RWPE2 (cell line): Measurements from ENCODE around the gene ACAD8.

Source experiments
- ATAC-seq: fragments of 200-7000 bp; cut with Tn5 transposase; 3 replicates; pipeline ENCODE4 v1.9.1; 2021; ENCODE audit warnings: low read depth
- DNase-seq: peaks from one replicate; pipeline ENCODE4 v3.0.0-alpha.2; 2020; ENCODE audit warnings: low spot score
- H3K27ac ChIP-seq: fragments of 450-650 bp; 2 replicates; pipeline ENCODE4 v1.5.1; 2017; ENCODE audit warnings: mild to moderate bottlenecking; ENCODE audit not compliant: poor library complexity, severe bottlenecking
- H3K27me3 ChIP-seq: fragments of 250-450 bp; sonication (Bioruptor Pico); 2 replicates; pipeline ENCODE4 v1.5.1; 2021; ENCODE audit warnings: mild to moderate bottlenecking, moderate library complexity; ENCODE audit not compliant: insufficient read depth, poor library complexity, severe bottlenecking
- H3K36me3 ChIP-seq: fragments of 250-450 bp; sonication (Bioruptor Pico); 2 replicates; pipeline ENCODE4 v1.5.1; 2020; ENCODE audit warnings: low read depth, mild to moderate bottlenecking, moderate library complexity
- H3K4me1 ChIP-seq: fragments of 250-450 bp; sonication (Bioruptor Pico); 2 replicates; pipeline ENCODE4 v1.5.1; 2021; ENCODE audit warnings: mild to moderate bottlenecking, moderate library complexity; ENCODE audit not compliant: insufficient read depth, poor library complexity, severe bottlenecking
- H3K4me3 ChIP-seq: fragments of 250-450 bp; sonication (Bioruptor Pico); 2 replicates; pipeline ENCODE4 v1.5.1; 2021; ENCODE audit warnings: mild to moderate bottlenecking, moderate library complexity; ENCODE audit not compliant: severe bottlenecking
- H3K9me3 ChIP-seq: fragments of 250-450 bp; sonication (Bioruptor Pico); 2 replicates; pipeline ENCODE4 v1.5.1; 2021; ENCODE audit warnings: mild to moderate bottlenecking, moderate library complexity; ENCODE audit not compliant: severe bottlenecking
- CTCF ChIP-seq: fragments of 450-650 bp; IDR thresholded peaks from one replicate; pipeline ENCODE4 v1.5.1; 2017; ENCODE audit warnings: mild to moderate bottlenecking, moderate library complexity; ENCODE audit not compliant: poor library complexity, severe bottlenecking

Gene ACAD8

GRCh38 chr11:134313821-134314607 is 60.6 kb downstream of the ACAD8 start:
- ATAC-seq (no peak; the same call in 2 of the 3 replicates), DNase-seq (no peak)
- no peaks in the 10 kb centered on the region for H3K9me3 ChIP-seq
- no peaks in the 10 kb centered on the region for H3K4me1 ChIP-seq
- H3K4me3 ChIP-seq: no peak overlapping the region
- H3K27me3 ChIP-seq: peaks cover 9% of the 10 kb centered on the region
- H3K36me3 ChIP-seq: no peaks in the 10 kb centered on the region
- no peak overlapping the region for H3K27ac ChIP-seq
- TF ChIP-seq CTCF: no peak
